WTC11 (cell line): ENCODE measurements around the gene EDN1.

Source experiments
- CTCF ChIP-seq: fragments of 200-600 bp; IDR thresholded peaks from 2 replicates; pipeline ENCODE4 v1.8.0; 2022; ENCODE audit warnings: antibody characterized with exemption
- ZNF512 ChIP-seq: sonication (generic); formaldehyde crosslinking; IDR thresholded peaks from 2 replicates; pipeline ENCODE4 v1.8.1; 2022; ENCODE audit warnings: missing genetic modification reagents, borderline replicate concordance
- TF ChIP-seq, protein P1 (sequence below): sonication (generic); formaldehyde crosslinking; IDR thresholded peaks from 2 replicates; pipeline ENCODE4 v1.8.0; 2023; ENCODE audit warnings: mild to moderate bottlenecking, missing genetic modification reagents
- TF ChIP-seq, protein P2 (sequence below): sonication (generic); formaldehyde crosslinking; IDR thresholded peaks from 2 replicates; pipeline ENCODE4 v1.8.0; 2022; ENCODE audit warnings: mild to moderate bottlenecking, missing genetic modification reagents

DNA sequence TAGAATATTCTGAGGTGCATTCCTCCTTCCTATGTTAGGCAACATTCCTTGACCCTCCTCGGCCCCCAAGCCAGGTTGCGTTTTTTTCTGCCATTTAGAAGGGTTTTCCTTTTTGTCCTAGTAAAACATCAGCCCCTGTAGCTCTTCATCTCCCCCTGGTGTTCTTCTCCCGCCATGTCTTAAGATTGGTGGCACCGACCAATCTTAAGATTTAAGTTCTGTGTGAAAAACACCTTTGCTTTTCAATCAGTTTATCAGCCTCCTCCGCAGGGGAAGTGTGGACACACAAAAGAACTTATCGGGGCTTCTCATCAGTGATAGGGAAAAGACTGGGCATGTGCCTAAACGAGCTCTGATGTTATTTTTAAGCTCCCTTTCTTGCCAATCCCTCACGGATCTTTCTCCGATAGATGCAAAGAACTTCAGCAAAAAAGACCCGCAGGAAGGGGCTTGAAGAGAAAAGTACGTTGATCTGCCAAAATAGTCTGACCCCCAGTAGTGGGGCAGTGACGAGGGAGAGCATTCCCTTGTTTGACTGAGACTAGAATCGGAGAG lies 719 bp upstream of the EDN1 start:
- TF ChIP-seq, protein P1, sequence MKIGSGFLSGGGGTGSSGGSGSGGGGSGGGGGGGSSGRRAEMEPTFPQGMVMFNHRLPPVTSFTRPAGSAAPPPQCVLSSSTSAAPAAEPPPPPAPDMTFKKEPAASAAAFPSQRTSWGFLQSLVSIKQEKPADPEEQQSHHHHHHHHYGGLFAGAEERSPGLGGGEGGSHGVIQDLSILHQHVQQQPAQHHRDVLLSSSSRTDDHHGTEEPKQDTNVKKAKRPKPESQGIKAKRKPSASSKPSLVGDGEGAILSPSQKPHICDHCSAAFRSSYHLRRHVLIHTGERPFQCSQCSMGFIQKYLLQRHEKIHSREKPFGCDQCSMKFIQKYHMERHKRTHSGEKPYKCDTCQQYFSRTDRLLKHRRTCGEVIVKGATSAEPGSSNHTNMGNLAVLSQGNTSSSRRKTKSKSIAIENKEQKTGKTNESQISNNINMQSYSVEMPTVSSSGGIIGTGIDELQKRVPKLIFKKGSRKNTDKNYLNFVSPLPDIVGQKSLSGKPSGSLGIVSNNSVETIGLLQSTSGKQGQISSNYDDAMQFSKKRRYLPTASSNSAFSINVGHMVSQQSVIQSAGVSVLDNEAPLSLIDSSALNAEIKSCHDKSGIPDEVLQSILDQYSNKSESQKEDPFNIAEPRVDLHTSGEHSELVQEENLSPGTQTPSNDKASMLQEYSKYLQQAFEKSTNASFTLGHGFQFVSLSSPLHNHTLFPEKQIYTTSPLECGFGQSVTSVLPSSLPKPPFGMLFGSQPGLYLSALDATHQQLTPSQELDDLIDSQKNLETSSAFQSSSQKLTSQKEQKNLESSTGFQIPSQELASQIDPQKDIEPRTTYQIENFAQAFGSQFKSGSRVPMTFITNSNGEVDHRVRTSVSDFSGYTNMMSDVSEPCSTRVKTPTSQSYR (CRISPR knock-in tag): no peak
- TF ChIP-seq ZNF512 (CRISPR knock-in tag) (no peak), CTCF (peak; percentile 62; the same call in 1 of the 2 replicates)
- TF ChIP-seq, protein P2, sequence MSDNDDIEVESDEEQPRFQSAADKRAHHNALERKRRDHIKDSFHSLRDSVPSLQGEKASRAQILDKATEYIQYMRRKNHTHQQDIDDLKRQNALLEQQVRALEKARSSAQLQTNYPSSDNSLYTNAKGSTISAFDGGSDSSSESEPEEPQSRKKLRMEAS (CRISPR knock-in tag): no peak
